ENCODE results near the gene DOCK3.
"Not testable (repeated sequence)": the region's sequence is repeated elsewhere in the genome, so short reads cannot be mapped to it uniquely, and the experiment has no call there.

Gene DOCK3

DNA sequence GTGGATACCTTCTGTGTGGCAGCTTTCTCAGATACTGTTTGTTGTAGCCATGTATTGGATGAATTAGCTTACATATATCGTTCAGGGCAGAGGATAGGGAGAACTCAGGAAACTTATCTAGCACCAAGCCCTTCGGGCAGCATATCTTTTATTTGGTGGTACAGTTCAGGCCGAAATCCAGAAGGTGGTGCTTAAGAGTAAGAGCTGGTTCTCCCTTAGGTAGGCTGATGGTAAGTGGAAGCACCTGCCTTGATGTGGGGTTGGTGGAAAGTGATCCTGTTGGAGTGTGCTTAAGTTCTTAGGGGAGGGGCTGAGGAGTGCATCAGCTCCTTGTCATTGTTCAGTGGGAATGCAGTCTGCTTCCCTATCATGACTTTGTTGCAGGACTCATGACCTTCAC lies 187.5 kb downstream of the DOCK3 start:
- TF ChIP-seq, protein P1, sequence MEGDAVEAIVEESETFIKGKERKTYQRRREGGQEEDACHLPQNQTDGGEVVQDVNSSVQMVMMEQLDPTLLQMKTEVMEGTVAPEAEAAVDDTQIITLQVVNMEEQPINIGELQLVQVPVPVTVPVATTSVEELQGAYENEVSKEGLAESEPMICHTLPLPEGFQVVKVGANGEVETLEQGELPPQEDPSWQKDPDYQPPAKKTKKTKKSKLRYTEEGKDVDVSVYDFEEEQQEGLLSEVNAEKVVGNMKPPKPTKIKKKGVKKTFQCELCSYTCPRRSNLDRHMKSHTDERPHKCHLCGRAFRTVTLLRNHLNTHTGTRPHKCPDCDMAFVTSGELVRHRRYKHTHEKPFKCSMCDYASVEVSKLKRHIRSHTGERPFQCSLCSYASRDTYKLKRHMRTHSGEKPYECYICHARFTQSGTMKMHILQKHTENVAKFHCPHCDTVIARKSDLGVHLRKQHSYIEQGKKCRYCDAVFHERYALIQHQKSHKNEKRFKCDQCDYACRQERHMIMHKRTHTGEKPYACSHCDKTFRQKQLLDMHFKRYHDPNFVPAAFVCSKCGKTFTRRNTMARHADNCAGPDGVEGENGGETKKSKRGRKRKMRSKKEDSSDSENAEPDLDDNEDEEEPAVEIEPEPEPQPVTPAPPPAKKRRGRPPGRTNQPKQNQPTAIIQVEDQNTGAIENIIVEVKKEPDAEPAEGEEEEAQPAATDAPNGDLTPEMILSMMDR (IDR thresholded peaks at IDR 0.05; ENCODE audit: control insufficient read depth, insufficient read depth, low read depth, low read length, missing control alignments) = no peak
- DNase-seq (ENCODE audit: low read depth) = no peak
- no peak overlapping the region for H3K4me3 ChIP-seq (ENCODE audit: control insufficient read depth, low read depth, low read length)

DNA sequence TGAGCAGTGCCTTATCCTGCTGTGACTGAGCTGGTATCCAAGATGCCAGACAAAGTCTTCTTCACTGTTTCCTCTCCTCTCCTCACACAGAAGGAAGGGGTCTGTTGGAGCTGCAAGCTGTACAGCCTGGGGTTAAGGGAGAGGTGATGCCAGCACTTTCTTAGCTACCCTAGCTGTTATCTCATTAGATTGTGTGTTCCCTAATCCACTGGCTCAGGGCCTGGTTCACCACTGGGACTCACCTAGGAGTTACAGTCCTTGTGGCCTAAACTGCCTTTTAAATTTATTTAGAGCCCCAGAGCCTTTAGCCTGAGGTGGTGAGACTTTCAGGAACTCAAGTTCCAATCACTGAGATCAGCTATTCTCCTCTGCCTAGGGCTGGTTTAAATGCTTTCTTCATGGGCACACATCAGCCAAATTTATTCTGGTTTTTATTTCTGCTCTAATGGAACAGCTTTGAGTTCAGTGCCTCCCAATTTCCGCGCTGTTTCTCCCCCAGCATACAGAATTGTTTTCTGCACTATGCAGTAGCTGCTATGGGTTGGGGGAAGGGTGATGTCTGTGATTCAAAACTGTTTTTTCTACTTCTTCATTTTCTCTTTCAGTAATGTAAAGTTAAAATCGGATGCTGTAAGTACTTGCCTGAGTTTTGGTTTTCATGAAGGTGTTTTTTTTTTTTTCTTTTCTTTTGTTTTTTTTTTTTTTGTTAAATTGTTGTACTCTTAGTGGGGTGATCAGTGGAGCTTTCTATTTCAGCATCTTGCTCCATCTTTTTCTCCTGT lies 198.8 kb downstream of the DOCK3 start:
- DNase-seq (ENCODE audit: low read depth) = no peak
- no peak overlapping the region for H3K4me3 ChIP-seq (ENCODE audit: control insufficient read depth, low read depth, low read length)
- TF ChIP-seq, protein P1 (IDR thresholded peaks at IDR 0.05; ENCODE audit: control insufficient read depth, insufficient read depth, low read depth, low read length, missing control alignments) = no peak

DNA sequence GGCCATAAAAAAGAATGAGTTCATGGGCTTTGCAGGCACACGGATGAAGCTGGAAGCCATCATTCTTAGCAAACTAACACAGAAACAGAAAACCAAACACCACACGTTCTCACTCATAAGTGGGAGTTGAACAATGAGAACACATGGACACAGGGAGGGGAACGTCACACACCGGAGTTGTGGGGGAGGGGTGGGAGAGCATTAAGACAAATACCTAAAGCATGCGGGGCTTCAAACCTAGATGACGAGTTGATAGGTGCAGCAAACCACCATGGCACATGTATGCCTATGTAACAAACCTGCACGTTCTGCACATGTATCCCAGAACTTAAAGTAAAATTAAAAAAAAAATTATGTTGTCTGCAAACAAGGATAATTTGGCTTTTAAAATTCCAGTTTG lies 200.1 kb downstream of the DOCK3 start:
- not testable (repeated sequence) for DNase-seq (ENCODE audit: low read depth)

DNA sequence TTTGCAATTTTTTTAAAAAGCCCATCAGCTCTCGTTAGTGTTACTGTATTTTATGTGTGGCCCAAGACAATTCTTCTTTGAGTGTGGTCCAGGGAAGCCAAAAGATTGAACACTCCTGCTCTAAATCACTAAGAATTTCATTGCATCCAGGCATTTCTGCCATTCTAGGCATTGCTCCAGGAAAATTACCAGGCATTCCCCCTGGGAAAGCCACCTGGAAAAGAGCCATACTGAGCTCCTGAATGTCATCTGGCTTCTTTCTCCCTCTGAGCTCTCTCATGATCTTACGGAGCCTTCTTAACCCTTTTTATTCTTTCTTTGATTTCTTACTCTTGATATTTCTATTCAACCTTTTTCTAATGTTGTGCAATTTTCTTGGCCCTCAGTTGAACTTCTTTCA lies 202.2 kb downstream of the DOCK3 start:
- DNase-seq (ENCODE audit: low read depth) = no peak
- TF ChIP-seq, protein P1 (IDR thresholded peaks at IDR 0.05; ENCODE audit: control insufficient read depth, insufficient read depth, low read depth, low read length, missing control alignments) = no peak
- H3K4me3 ChIP-seq (ENCODE audit: control insufficient read depth, low read depth, low read length) = no peak overlapping the region

More for the DNA sequence above, 200.1 kb downstream of the DOCK3 start:
- H3K4me3 ChIP-seq (ENCODE audit: control insufficient read depth, low read depth, low read length) = not testable (repeated sequence)

DNA sequence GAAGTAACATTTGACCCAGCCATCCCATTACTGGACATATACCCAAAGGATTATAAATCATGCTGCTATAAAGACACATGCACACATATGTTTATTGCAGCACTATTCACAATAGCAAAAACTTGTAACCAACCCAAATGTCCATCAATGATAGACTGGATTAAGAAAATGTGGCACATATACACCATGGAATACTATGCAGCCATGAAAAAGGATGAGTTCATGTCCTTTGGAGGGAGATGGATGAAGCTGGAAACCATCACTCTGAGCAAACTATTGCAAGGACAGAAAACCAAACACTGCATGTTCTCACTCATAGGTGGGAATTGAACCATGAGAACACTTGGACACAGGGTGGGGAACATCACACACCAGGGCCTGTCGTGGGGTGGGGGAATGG lies 208.0 kb downstream of the DOCK3 start:
- H3K4me3 ChIP-seq (ENCODE audit: control insufficient read depth, low read depth, low read length); DNase-seq (ENCODE audit: low read depth): not testable (repeated sequence)

DNA sequence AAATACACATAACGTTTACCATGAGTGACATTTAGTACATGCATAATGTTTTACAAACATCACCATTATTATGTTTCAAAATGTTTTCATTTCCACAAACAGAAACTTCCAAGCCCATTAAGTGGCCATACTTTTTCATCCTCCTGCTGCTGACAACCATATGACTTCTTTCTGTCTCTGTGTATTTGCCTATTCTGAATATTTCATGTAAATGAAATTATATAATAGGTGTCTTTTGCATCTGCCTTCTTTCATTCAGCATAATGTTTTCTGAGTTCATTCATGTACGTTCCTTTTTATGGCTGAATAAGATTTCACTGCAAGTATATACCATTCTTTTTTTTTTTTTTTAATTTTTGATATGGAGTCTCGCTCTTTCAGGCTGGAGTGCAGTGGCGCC lies 209.0 kb downstream of the DOCK3 start:
- TF ChIP-seq, protein P1 (IDR thresholded peaks at IDR 0.05; ENCODE audit: control insufficient read depth, insufficient read depth, low read depth, low read length, missing control alignments) = no peak
- DNase-seq (ENCODE audit: low read depth) = no peak
- no peak overlapping the region for H3K4me3 ChIP-seq (ENCODE audit: control insufficient read depth, low read depth, low read length)

DNA sequence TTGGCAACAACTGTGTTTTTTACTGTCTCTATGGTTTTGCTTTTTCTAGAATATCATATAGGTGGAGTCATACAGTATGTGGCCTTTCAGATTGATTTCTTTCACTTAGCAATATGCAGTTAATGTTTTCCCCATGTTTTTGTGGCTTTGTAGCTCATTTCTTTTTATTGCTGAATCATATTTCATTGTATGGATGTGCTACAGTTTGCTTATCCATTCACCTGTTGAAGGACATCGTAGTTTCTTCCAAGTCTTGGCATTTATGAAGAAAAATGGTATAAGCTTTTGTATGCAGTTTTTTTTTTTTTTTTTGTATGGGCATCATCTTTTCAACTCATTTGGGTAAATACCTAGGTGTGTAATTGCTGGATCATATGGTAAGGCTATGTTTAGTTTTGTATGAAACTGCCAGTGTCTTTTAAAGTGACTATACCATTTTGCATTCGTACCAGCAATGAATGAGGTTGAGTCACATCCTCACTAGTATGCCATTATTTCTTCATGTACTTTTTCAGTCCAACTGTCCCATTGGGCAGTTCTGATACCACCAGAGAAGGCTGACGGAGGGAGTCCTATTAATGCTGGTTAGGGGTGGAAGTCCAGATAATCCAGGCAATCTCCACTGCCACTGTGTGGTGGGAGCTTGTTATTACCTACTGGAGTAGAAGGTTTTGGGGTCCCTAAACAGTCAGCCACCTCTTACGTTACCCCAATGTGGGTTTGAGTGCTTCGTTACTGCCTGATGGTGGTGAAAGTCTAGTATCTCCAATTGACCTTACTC lies 210.5 kb downstream of the DOCK3 start:
- DNase-seq (ENCODE audit: low read depth) = no peak
- TF ChIP-seq, protein P1 (IDR thresholded peaks at IDR 0.05; ENCODE audit: control insufficient read depth, insufficient read depth, low read depth, low read length, missing control alignments) = peak; percentile 13

More for the DNA sequence above, 210.5 kb downstream of the DOCK3 start:
- H3K4me3 ChIP-seq (ENCODE audit: control insufficient read depth, low read depth, low read length) = no peak overlapping the region

Measured in AG09309 (cell line).